Sigmoid colon (tissue), 7 donors: Measurements from ENCODE around the gene ARHGEF17. TPM values are rescaled to one million over a fixed set of nuclear protein-coding genes. Genes with fewer than 3 reads are reported as not detected.

Experiments
- DNase-seq: peaks from one replicate; pipeline ENCODE4 v3.0.0-alpha.2; 2019
- H3K27ac ChIP-seq, 4 donors: fragments of 200-600 bp; sonication (generic); one replicate each; pipeline ENCODE4 v1.5.1; 2016 to 2019; ENCODE audit warnings: mild to moderate bottlenecking in 1 of 4
- H3K27me3 ChIP-seq, 3 donors: fragments of 200-600 bp; sonication (generic); one replicate each; pipeline ENCODE4 v1.5.1; 2019; ENCODE audit warnings: mild to moderate bottlenecking in 1 of 3
- H3K36me3 ChIP-seq, 4 donors: fragments of 200-600 bp; sonication (generic); one replicate each; pipeline ENCODE4 v1.5.1; 2016 to 2019
- H3K4me1 ChIP-seq, 4 donors: fragments of 200-600 bp; sonication (generic); one replicate each; pipeline ENCODE4 v1.5.1; 2017 to 2019
- H3K4me3 ChIP-seq, 4 donors: fragments of 200-600 bp; sonication (generic); one replicate each; pipeline ENCODE4 v1.5.1; 2017 to 2019; ENCODE audit warnings: mild to moderate bottlenecking in 2 of 4, moderate library complexity in 1 of 4
- H3K9me3 ChIP-seq, 4 donors: fragments of 200-600 bp in 3 of 4; sonication (generic) in 3 of 4; one replicate each; pipeline versions ENCODE4 v1.5.1 to v1.6.1; 2013 to 2019
- EP300 ChIP-seq, 4 donors: sonication (generic); formaldehyde crosslinking; IDR thresholded peaks; one replicate each; pipeline ENCODE4 v1.6.1; 2017; ENCODE audit warnings: antibody characterized with exemption in 4 of 4
- POLR2A ChIP-seq, 2 donors: fragments of 450-650 bp; IDR thresholded peaks; one replicate each; pipeline ENCODE4 v1.6.1; 2016; ENCODE audit warnings: antibody characterized with exemption in 2 of 2, mild to moderate bottlenecking in 2 of 2, moderate library complexity in 2 of 2
- POLR2AphosphoS5 ChIP-seq, 4 donors: sonication (generic); formaldehyde crosslinking; IDR thresholded peaks; one replicate each; pipeline ENCODE4 v1.6.1; 2017; ENCODE audit warnings: antibody characterized with exemption in 4 of 4
- WGBS, 2 donors: extraction: QIAGEN DNeasy Blood & Tissue Kit; methylation state at CpG; one replicate each; pipeline ENCODE4 v1.1.7; 2013; 5-methylcytosine and 5-hydroxymethylcytosine counted together
- intact Hi-C: fragments of 100-400 bp; cut with DNase I; formaldehyde crosslinking; loops from one replicate; pipeline ENCODE4 v1.15.1; 2023
- polyA plus RNA-seq, 3 donors: library from polyadenylated mRNA; stranded (reverse); fragments of 200-250 nt; gene quantifications; one replicate each; pipeline ENCODE4 v1.2.3, GENCODE V29; 2013
- total RNA-seq, 4 donors: library from RNA; depleted of rRNA; stranded (reverse); fragments of >200 nt; gene quantifications; one replicate each; pipeline ENCODE4 v1.1.0, GENCODE V29; 2016
- TF ChIP-seq, protein P1 (sequence below), 4 experiments: fragments of 450-650 bp in 3 of 4; fragments of 200-600 bp in 1 of 4; IDR thresholded peaks; one replicate each; pipeline ENCODE4 v1.5.1; 2016 to 2019; ENCODE audit warnings: antibody characterized with exemption in 4 of 4, mild to moderate bottlenecking in 3 of 4, moderate library complexity in 2 of 4
- donor health status: healthy with polysubstance abuse.
- donor health status: Bipolar disorder and iron deficiency.
- donor health status: healthy.

The ARHGEF17 gene
- total and polyA plus RNA-seq, 7 donors: 1.8 to 104 (median 38.2) TPM

DNA sequence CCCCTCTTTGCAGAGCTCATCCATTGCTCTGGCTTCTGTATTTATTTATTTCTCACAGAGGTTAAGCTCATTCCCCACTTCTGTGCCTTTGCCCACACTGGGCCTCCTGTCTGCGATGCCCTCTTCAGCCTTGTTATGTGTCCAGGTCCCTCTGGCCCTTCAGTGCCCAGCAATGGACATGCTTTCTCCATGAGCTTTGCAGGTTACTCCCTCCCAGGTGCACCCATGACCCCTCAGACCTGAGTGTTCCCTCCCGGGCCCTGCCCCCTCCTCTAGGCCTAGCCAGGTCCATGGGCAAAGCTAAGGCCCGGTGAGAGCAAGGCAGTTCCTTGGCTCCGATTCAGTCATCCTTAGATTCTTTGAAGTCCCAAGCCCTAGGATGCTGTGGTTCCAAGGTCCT lies 17.5 kb upstream of the ARHGEF17 start:
- Histone ChIP-seq H3K27me3 (no peaks in the 10 kb centered on the region), H3K27ac (no peak overlapping the region), H3K4me1 (peaks cover 0 to 18% (median 13%) of the 10 kb centered on the region in 4 donors), H3K9me3 (no peaks in the 10 kb centered on the region), H3K4me3 (no peak overlapping the region), H3K36me3 (no peaks in the 10 kb centered on the region)
- no peak for DNase-seq
- 93 to 95% methylated on average over 4 of the region's 4 CpGs for WGBS, 2 donors
- intact Hi-C loops: no loop called here
- TF ChIP-seq POLR2AphosphoS5 (IDR thresholded peaks at IDR 0.05) (no peak), EP300 (IDR thresholded peaks at IDR 0.05) (no peak), POLR2A (IDR thresholded peaks at IDR 0.05) (no peak)
- TF ChIP-seq, protein P1, sequence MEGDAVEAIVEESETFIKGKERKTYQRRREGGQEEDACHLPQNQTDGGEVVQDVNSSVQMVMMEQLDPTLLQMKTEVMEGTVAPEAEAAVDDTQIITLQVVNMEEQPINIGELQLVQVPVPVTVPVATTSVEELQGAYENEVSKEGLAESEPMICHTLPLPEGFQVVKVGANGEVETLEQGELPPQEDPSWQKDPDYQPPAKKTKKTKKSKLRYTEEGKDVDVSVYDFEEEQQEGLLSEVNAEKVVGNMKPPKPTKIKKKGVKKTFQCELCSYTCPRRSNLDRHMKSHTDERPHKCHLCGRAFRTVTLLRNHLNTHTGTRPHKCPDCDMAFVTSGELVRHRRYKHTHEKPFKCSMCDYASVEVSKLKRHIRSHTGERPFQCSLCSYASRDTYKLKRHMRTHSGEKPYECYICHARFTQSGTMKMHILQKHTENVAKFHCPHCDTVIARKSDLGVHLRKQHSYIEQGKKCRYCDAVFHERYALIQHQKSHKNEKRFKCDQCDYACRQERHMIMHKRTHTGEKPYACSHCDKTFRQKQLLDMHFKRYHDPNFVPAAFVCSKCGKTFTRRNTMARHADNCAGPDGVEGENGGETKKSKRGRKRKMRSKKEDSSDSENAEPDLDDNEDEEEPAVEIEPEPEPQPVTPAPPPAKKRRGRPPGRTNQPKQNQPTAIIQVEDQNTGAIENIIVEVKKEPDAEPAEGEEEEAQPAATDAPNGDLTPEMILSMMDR (IDR thresholded peaks at IDR 0.05): no peak

- intact Hi-C loops: no loop called here
Observed at GRCh38 chr11:73291196-73291595, 16.9 kb upstream of the ARHGEF17 start.

DNA sequence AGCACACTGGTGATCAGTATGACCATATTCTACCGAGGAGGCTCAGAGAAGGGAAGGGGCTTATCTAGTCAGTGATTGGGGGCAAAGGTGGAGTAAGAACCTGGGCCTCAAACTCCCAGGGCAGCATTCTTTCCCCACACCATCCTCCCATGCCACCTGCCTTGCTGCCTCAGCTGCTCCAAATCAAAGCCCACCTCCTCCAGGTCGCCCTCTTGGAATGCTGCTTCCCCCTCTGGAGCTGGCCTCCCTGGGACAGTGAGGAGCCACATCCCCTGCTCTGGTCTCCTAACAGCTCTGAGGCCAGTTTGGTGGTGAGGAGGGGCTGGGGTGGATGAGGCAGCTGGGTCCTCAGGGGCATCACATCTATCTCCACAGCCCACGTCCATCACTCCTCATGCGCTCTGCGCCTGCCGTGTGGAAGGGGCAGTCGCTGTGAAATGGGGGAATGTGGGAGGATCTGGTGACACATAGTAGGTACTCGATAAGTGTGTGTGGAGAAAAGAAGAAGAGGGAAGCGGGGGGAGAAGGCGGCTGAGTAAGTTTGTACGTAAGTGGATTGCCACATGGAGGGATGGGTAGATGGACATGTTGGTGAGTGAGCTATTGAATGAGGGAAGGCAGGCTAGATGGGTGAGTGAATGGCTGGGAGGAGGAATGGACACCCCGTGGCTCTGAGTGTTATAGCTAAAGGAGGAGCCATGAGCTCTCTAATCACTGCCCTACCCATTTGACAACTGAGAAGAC lies 16.1 kb upstream of the ARHGEF17 start:
- Histone ChIP-seq H3K27me3 (no peaks in the 10 kb centered on the region), H3K9me3 (no peaks in the 10 kb centered on the region), H3K4me1 (peaks cover 0 to 22% (median 16%) of the 10 kb centered on the region in 4 donors), H3K36me3 (no peaks in the 10 kb centered on the region), H3K27ac (no peak overlapping the region), H3K4me3 (no peak overlapping the region)
- no peak for DNase-seq
- WGBS, 2 donors: 86 to 87% methylated on average over 12 of the region's 12 CpGs
- TF ChIP-seq, protein P1 (IDR thresholded peaks at IDR 0.05): no peak
- TF ChIP-seq EP300 (IDR thresholded peaks at IDR 0.05) (no peak), POLR2A (IDR thresholded peaks at IDR 0.05) (no peak), POLR2AphosphoS5 (IDR thresholded peaks at IDR 0.05) (no peak)
- intact Hi-C loops: no loop called here

More at GRCh38 chr11:73291196-73291595, 16.9 kb upstream of the ARHGEF17 start:
- H3K4me1 ChIP-seq: peaks cover 0 to 22% (median 16%) of the 10 kb centered on the region in 4 donors
- TF ChIP-seq, protein P1 (IDR thresholded peaks at IDR 0.05): no peak
- TF ChIP-seq EP300 (IDR thresholded peaks at IDR 0.05) (no peak), POLR2AphosphoS5 (IDR thresholded peaks at IDR 0.05) (no peak), POLR2A (IDR thresholded peaks at IDR 0.05) (no peak)
- H3K36me3 ChIP-seq: no peaks in the 10 kb centered on the region
- H3K9me3 ChIP-seq: no peaks in the 10 kb centered on the region
- no peak overlapping the region for H3K4me3 ChIP-seq
- WGBS, 2 donors: 87 to 95% methylated on average over 3 of the region's 3 CpGs
- H3K27me3 ChIP-seq: no peaks in the 10 kb centered on the region
- no peak overlapping the region for H3K27ac ChIP-seq
- DNase-seq: no peak

- DNase-seq: no peak
- no peak for TF ChIP-seq POLR2A (IDR thresholded peaks at IDR 0.05)
- no peak for TF ChIP-seq EP300 (IDR thresholded peaks at IDR 0.05)
- TF ChIP-seq POLR2AphosphoS5 (IDR thresholded peaks at IDR 0.05): no peak
- TF ChIP-seq, protein P1 (IDR thresholded peaks at IDR 0.05): no peak
- Histone ChIP-seq H3K27ac (no peak overlapping the region), H3K9me3 (no peaks in the 10 kb centered on the region), H3K4me3 (no peak overlapping the region), H3K27me3 (no peaks in the 10 kb centered on the region), H3K4me1 (peaks cover 0 to 20% (median 16%) of the 10 kb centered on the region in 4 donors), H3K36me3 (no peaks in the 10 kb centered on the region)
- intact Hi-C loops: no loop called here
- WGBS, 2 donors: 53 to 55% methylated on average over 5 of the region's 5 CpGs
Observed at GRCh38 chr11:73292525-73292894, 15.6 kb upstream of the ARHGEF17 start.
